Muscle layer of duodenum (tissue), 2 donors: ENCODE results near the gene UTP18.

Source experiments
- H3K27ac ChIP-seq: one replicate; pipeline ENCODE4 v1.7.0; 2013; ENCODE audit warnings: mild to moderate bottlenecking, low read length
- H3K27me3 ChIP-seq: one replicate; pipeline ENCODE4 v1.7.0; 2013; ENCODE audit warnings: low read depth, mild to moderate bottlenecking, control low read depth, low read length
- H3K36me3 ChIP-seq, 2 donors: one replicate each; pipeline ENCODE4 v1.7.0; 2013; ENCODE audit warnings: low read length in 2 of 2, control low read depth in 1 of 2, mild to moderate bottlenecking in 1 of 2; ENCODE audit not compliant: insufficient read depth in 2 of 2, control insufficient read depth in 1 of 2
- H3K4me1 ChIP-seq, 2 donors: one replicate each; pipeline ENCODE4 v1.7.0; 2013; ENCODE audit warnings: low read length in 2 of 2, mild to moderate bottlenecking in 2 of 2, control low read depth in 1 of 2, moderate library complexity in 1 of 2; ENCODE audit not compliant: insufficient read depth in 2 of 2, control insufficient read depth in 1 of 2
- H3K4me3 ChIP-seq, 2 donors: one replicate each; pipeline ENCODE4 v1.7.0; 2013; ENCODE audit warnings: low read length in 2 of 2, low read depth in 1 of 2, mild to moderate bottlenecking in 1 of 2
- H3K9me3 ChIP-seq, 2 donors: one replicate each; pipeline ENCODE4 v1.7.0; 2013; ENCODE audit warnings: low read length in 2 of 2, control low read depth in 1 of 2, mild to moderate bottlenecking in 1 of 2; ENCODE audit not compliant: control insufficient read depth in 1 of 2
- donor health status: healthy.

Gene UTP18

DNA sequence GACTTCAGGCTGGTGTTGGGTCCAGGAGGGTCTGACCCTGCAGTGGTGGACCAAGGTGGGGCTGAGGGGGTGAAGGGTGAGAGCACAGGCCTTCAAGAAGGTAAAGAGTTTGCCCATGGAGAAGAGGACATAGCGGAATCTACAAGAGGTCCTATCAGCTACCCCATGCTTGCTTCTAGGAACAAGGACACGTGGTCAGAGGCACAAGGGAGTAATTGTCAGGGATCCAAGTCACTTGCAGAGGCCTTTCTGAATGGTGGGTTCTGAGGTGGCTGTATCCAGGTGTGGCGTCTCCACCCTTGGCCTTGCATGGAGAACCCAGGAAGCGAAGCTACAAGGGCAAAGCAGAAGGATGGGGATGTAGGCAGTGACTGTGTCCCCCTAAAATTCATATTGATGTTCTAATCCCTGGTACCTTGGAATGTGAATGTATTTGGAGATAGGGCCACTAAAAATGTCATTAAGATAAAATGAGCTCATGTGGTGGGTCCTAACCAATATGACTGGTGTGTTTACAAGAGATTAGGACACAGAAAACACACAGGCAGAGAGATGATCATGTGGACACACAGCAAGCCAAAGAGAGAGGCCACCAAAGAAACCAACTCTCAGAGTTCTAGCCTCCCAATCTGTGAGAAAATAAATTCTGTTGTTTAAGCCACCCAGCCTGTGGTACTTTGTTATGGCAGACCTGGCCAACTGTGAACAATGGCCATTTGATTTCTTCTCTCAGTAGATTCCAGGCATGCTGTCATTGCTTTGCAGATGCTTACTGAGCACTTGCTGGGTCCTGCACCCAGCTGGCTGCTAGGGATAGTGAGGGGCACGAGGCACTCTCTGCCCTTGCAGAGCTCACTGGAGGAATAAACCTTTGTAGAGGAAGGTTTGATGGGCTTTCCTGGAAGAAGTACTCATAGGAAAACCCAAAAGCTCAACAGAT lies 75.8 kb downstream of the UTP18 start:
- Histone ChIP-seq H3K4me3 (no peak overlapping the region), H3K4me1 (no peaks in the 10 kb centered on the region), H3K36me3 (no peaks in the 10 kb centered on the region), H3K9me3 (no peaks in the 10 kb centered on the region), H3K27me3 (no peaks in the 10 kb centered on the region), H3K27ac (no peak overlapping the region)

DNA sequence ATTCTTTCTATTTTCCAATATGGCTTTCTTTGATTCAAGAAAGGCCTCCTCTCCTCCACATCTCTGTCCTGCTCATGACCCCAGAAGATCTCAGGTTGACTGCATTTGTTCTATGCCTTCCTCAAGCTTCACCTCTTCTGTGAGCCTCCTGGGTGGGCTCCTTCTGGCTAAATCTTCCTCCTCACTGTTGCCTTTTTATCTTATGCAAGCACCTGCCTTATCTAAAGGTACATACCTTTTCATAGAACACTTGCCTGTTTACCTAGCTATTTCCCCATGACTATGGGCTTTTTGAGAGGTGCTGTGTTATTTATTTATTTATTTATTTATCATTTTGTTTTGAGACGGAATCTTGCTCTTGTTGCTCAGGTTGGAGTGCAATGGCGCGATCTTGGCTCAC lies 81.1 kb downstream of the UTP18 start:
- Histone ChIP-seq H3K4me1 (no peaks in the 10 kb centered on the region), H3K4me3 (no peak overlapping the region), H3K27ac (no peak overlapping the region)

DNA sequence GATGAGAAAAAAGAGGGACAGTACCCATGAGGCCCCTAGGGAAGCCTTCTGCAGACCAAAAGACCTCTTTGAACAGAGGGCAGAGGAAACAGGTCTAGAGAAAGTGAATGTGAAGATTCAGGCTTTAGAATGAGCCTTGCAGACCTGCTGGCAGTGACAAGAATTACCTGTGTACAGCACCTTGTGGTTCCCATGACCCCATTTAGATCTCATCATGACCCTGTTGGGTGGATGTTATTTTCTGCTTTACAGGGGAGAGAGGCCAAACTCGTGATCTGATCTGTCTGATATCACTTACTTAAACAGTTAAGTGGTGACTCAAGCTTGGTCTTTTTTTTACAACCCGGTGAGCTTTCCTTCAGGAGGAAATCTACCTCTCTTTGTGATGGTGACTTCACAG lies 81.9 kb downstream of the UTP18 start:
- Histone ChIP-seq H3K27ac (no peak overlapping the region), H3K9me3 (no peaks in the 10 kb centered on the region)

More for the DNA sequence above, 81.1 kb downstream of the UTP18 start:
- no peaks in the 10 kb centered on the region for H3K27me3 ChIP-seq
- no peaks in the 10 kb centered on the region for H3K9me3 ChIP-seq
- H3K36me3 ChIP-seq = no peaks in the 10 kb centered on the region

DNA sequence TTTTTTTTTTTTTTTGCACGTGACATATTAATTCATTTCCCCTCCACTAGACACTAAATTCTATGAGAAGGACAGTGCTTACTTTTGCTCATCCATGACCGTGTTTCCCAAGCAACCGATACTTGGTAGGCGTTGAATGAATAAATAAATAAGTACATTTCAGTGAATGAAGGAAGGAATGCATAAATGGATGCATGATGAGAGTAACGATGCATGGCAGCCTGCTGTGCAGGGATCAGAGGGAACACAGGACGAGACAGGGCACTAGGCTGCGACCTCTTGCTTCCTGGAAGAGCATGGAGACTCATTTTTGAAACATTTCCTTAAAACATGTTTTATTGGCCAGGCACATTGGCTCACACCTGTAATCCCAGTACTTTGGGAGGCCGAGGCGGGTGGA lies 84.2 kb downstream of the UTP18 start:
- Histone ChIP-seq H3K4me3 (no peak overlapping the region), H3K27ac (no peak overlapping the region), H3K4me1 (no peaks in the 10 kb centered on the region), H3K9me3 (no peaks in the 10 kb centered on the region), H3K36me3 (no peaks in the 10 kb centered on the region), H3K27me3 (no peaks in the 10 kb centered on the region)

More for the DNA sequence above, 81.9 kb downstream of the UTP18 start:
- no peaks in the 10 kb centered on the region for H3K36me3 ChIP-seq
- no peaks in the 10 kb centered on the region for H3K4me1 ChIP-seq
- H3K4me3 ChIP-seq = no peak overlapping the region
- no peaks in the 10 kb centered on the region for H3K27me3 ChIP-seq

DNA sequence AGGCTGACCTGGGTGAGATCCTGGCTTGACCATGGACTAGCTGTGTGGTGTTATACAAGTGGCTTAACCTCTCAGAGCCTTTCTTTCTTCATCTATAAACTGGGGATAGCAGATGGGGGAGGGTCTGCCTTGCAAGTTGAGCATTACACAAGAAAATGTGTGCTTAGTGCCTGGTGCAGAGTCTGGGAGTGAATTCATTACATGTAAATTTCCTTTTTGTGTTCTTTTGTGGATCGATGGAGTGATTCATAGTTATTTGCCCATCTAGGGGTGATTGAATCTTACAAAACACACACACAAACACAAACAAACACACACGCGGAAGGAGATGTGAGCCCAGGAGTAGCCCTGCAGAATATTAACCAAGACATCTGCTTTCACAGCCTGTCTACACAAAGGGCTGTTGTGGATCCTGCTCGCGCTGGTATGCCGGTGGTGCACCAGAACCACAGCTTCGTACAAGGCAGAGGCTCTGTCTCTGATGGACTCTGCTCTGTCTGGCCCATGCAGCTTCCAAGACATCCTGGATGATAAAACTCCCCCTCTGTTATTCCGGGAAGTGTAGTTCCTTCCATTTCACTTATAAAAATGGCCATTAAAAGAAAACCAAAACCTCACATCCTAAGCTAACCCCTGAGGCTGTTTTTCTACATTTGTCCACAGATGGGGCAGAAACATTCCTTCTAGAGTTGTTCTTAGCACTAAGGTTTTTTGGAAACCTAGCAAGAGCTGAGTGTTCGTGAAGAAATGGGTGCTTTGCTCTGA lies 86.1 kb downstream of the UTP18 start:
- Histone ChIP-seq H3K27ac (no peak overlapping the region), H3K4me1 (no peaks in the 10 kb centered on the region), H3K27me3 (no peaks in the 10 kb centered on the region), H3K4me3 (no peak overlapping the region), H3K36me3 (no peaks in the 10 kb centered on the region), H3K9me3 (no peaks in the 10 kb centered on the region)
